GM19238 (cell line): ENCODE measurements around the gene TSGA10.
"Not testable (repeated sequence)": the region's sequence is repeated elsewhere in the genome, so short reads cannot be mapped to it uniquely, and the experiment has no call there.

ENCODE experiments used
- DNase-seq: peaks from one replicate; pipeline ENCODE4 v3.0.0; 2011; ENCODE audit warnings: low spot score; ENCODE audit not compliant: insufficient read length

Gene TSGA10

GRCh38 chr2:99152199-99152895 is 2.4 kb downstream of the TSGA10 start:
- no peak for DNase-seq

GRCh38 chr2:99150706-99151105 is 4.0 kb downstream of the TSGA10 start:
- no peak for DNase-seq

GRCh38 chr2:99141110-99142108 is 13.3 kb downstream of the TSGA10 start, which contains the start of gene C2orf15:
C2orf15 (plus strand) TSS chr2:99141707; CDS start chr2:99150559, 8,852 bp downstream.
- DNase-seq = peak; percentile 66

GRCh38 chr2:99140860-99141109 is 14.0 kb downstream of the TSGA10 start:
- no peak for DNase-seq

- no peak for DNase-seq
Measured at GRCh38 chr2:99140056-99140859, 14.5 kb downstream of the TSGA10 start.

GRCh38 chr2:99139003-99139402 is 15.7 kb downstream of the TSGA10 start:
- no peak for DNase-seq

- not testable (repeated sequence) for DNase-seq
Measured at GRCh38 chr2:99135044-99135556, 19.6 kb downstream of the TSGA10 start.

- DNase-seq = no peak
Measured at GRCh38 chr2:99127981-99128380, 26.8 kb downstream of the TSGA10 start.

GRCh38 chr2:99112617-99113016 is 42.1 kb downstream of the TSGA10 start:
- no peak for DNase-seq

GRCh38 chr2:99111945-99112344 is 42.8 kb downstream of the TSGA10 start:
- no peak for DNase-seq

GRCh38 chr2:99111236-99111635 is 43.5 kb downstream of the TSGA10 start:
- no peak for DNase-seq

- no peak for DNase-seq
Measured at GRCh38 chr2:99106913-99107312, 47.8 kb downstream of the TSGA10 start.

GRCh38 chr2:99104006-99104405 is 50.7 kb downstream of the TSGA10 start:
- DNase-seq = no peak

- DNase-seq = no peak
Measured at GRCh38 chr2:99101697-99102096, 53.0 kb downstream of the TSGA10 start.

GRCh38 chr2:99096728-99097127 is 58.0 kb downstream of the TSGA10 start:
- no peak for DNase-seq

- no peak for DNase-seq
Measured at GRCh38 chr2:99088017-99088416, 66.7 kb downstream of the TSGA10 start.

GRCh38 chr2:99086385-99086784 is 68.4 kb downstream of the TSGA10 start:
- DNase-seq = no peak

GRCh38 chr2:99085421-99085820 is 69.3 kb downstream of the TSGA10 start:
- no peak for DNase-seq

GRCh38 chr2:99084256-99084655 is 70.5 kb downstream of the TSGA10 start:
- no peak for DNase-seq

- DNase-seq = no peak
Measured at GRCh38 chr2:99081891-99082290, 72.9 kb downstream of the TSGA10 start.

- no peak for DNase-seq
Measured at GRCh38 chr2:99079226-99079625, 75.5 kb downstream of the TSGA10 start.

GRCh38 chr2:99072551-99072950 is 82.2 kb downstream of the TSGA10 start:
- no peak for DNase-seq
